Endothelial cell of umbilical vein (primary cell): ENCODE measurements around the gene ACP1. TPM values are rescaled to one million over a fixed set of nuclear protein-coding genes. Genes with fewer than 3 reads are reported as not detected.

Experiments
- BruUV-seq: library from RNA; stranded (reverse); fragments of 400-500 nt; replicated peaks from 2 replicates; lab custom pipeline; 2021; lab: Mats Ljungman, UMichigan
- CTCF ChIA-PET: fragments of 300-600, 350-600 bp; sonication (Branson Sonifier 250); formaldehyde crosslinking; loops from one replicate; lab custom pipeline; 2021; ENCODE audit warnings: antibody characterized with exemption, inconsistent platforms; lab: Charles Lee
- POLR2A ChIA-PET: fragments of 300-600, 350-600 bp; sonication (Branson Sonifier 250); formaldehyde crosslinking; loops from one replicate; lab custom pipeline; 2021; ENCODE audit warnings: antibody characterized with exemption, inconsistent platforms; lab: Charles Lee
- DNase-seq: peaks from one replicate; pipeline ENCODE4 v3.0.0-alpha.2; 2011; ENCODE audit warnings: low read depth, low spot score
- FAIRE-seq: peaks from 2 replicates; lab custom pipeline; 2011; peaks lifted over from hg19 to GRCh38; lab: Jason Lieb, UNC
- H2AFZ ChIP-seq: 2 replicates; pipeline ENCODE4 v1.6.0; 2012; ENCODE audit warnings: low read depth, low read length, control low read depth, inconsistent platforms
- H3K27ac ChIP-seq: 2 replicates; pipeline ENCODE4 v1.5.1; 2011; ENCODE audit warnings: low read depth, mild to moderate bottlenecking, control low read depth, low read length, moderate library complexity; ENCODE audit not compliant: insufficient read depth
- H3K27me3 ChIP-seq, 2 experiments: 2 replicates each; pipeline versions ENCODE4 v1.6.0 to v1.6.1; 2011; ENCODE audit warnings: low read length in 2 of 2, mixed read lengths in 1 of 2; ENCODE audit not compliant: control insufficient read depth in 2 of 2, insufficient read depth in 2 of 2
- H3K36me3 ChIP-seq, 2 experiments: 2 replicates in 1 of 2; 3 replicates in 1 of 2; pipeline ENCODE4 v1.5.1; 2011; ENCODE audit warnings: low read length in 2 of 2, mild to moderate bottlenecking in 1 of 2, moderate library complexity in 1 of 2; ENCODE audit not compliant: control insufficient read depth in 2 of 2, insufficient read depth in 2 of 2; ENCODE audit errors: extremely low read depth in 1 of 2
- H3K4me1 ChIP-seq: 3 replicates; pipeline ENCODE4 v1.5.1; 2011; ENCODE audit warnings: mild to moderate bottlenecking, low read length; ENCODE audit not compliant: control insufficient read depth, insufficient read depth; ENCODE audit errors: extremely low read depth
- H3K4me2 ChIP-seq: 2 replicates; pipeline ENCODE4 v1.6.1; 2011; ENCODE audit warnings: low read length, control low read depth, mixed read lengths; ENCODE audit not compliant: insufficient read depth
- H3K4me3 ChIP-seq, 3 experiments: fragments of 200-600 bp in 1 of 3; sonication (generic), shearing (Covaris generic) in 1 of 3; replicated peaks in 1 of 3; 2 replicates each; pipeline ENCODE4 v1.5.1; 2011 to 2016; ENCODE audit warnings: control low read depth in 3 of 3, low read length in 3 of 3, mild to moderate bottlenecking in 2 of 3, inconsistent platforms in 1 of 3, low read depth in 1 of 3, moderate library complexity in 1 of 3; ENCODE audit not compliant: insufficient read depth in 1 of 3
- H3K79me2 ChIP-seq: 2 replicates; pipeline ENCODE4 v1.6.0; 2012; ENCODE audit warnings: low read length, inconsistent platforms; ENCODE audit not compliant: control insufficient read depth, insufficient read depth
- H3K9ac ChIP-seq: replicated peaks from 2 replicates; pipeline ENCODE3; 2011; ENCODE audit warnings: low read length, control low read depth; ENCODE audit not compliant: insufficient read depth; ENCODE audit errors: extremely low read depth
- H3K9me1 ChIP-seq: replicated peaks from 3 replicates; pipeline ENCODE4 v1.6.0; 2011; ENCODE audit warnings: mild to moderate bottlenecking, low read length; ENCODE audit not compliant: control insufficient read depth, insufficient read depth; ENCODE audit errors: extremely low read depth
- H3K9me3 ChIP-seq: replicated peaks from 2 replicates; pipeline ENCODE4 v1.5.1; 2012; ENCODE audit warnings: low read length, inconsistent platforms; ENCODE audit not compliant: control insufficient read depth, insufficient read depth
- H4K20me1 ChIP-seq: replicated peaks from 2 replicates; pipeline ENCODE3; 2011; ENCODE audit warnings: mild to moderate bottlenecking, low read length; ENCODE audit not compliant: control insufficient read depth, insufficient read depth; ENCODE audit errors: extremely low read depth
- CTCF ChIP-seq, 2 donors: IDR thresholded peaks; 1 replicate in 1 of 2; 2 replicates in 1 of 2; pipeline ENCODE4 v1.5.1; 2011; ENCODE audit warnings: low read length in 2 of 2, mild to moderate bottlenecking in 2 of 2, moderate library complexity in 2 of 2, control low read depth in 1 of 2, inconsistent platforms in 1 of 2, low read depth in 1 of 2; ENCODE audit not compliant: insufficient read depth in 1 of 2; ENCODE audit errors: extremely low read depth in 1 of 2
- EZH2 ChIP-seq: IDR thresholded peaks from 2 replicates; pipeline ENCODE4 v1.6.1; 2012; ENCODE audit warnings: borderline replicate concordance, low read depth, mild to moderate bottlenecking, moderate library complexity, low read length, inconsistent platforms; ENCODE audit not compliant: severe bottlenecking
- FOS ChIP-seq: IDR thresholded peaks from 2 replicates; pipeline ENCODE4 v1.6.1; 2011; ENCODE audit warnings: mild to moderate bottlenecking, low read length, moderate library complexity, borderline replicate concordance; ENCODE audit not compliant: insufficient read depth
- GATA2 ChIP-seq: IDR thresholded peaks from 2 replicates; pipeline ENCODE4 v1.7.0; 2011; ENCODE audit warnings: low read depth, mild to moderate bottlenecking, moderate library complexity, mixed read lengths, low read length; ENCODE audit not compliant: insufficient read length, insufficient read depth
- JUN ChIP-seq: IDR thresholded peaks from 2 replicates; pipeline ENCODE4 v1.6.1; 2011; ENCODE audit warnings: borderline replicate concordance, low read depth; ENCODE audit not compliant: insufficient read length, insufficient read depth
- MAX ChIP-seq: IDR thresholded peaks from 2 replicates; pipeline ENCODE4 v1.6.1; 2011; ENCODE audit not compliant: insufficient read depth, insufficient read length
- MYC ChIP-seq: IDR thresholded peaks from one replicate; pipeline ENCODE4 v1.6.1; 2011; ENCODE audit warnings: mild to moderate bottlenecking, low read depth, low read length
- POLR2A ChIP-seq: IDR thresholded peaks from 2 replicates; pipeline ENCODE4 v1.6.1; 2012; ENCODE audit warnings: low read depth, mild to moderate bottlenecking, control low read depth, low read length
- POLR2AphosphoS5 ChIP-seq: IDR thresholded peaks from 2 replicates; pipeline ENCODE4 v1.6.1; 2012; ENCODE audit warnings: low read depth, mild to moderate bottlenecking, control low read depth, low read length, moderate library complexity; ENCODE audit not compliant: insufficient read depth
- dilution Hi-C: fragments of 300-500 bp; cut with MboI; formaldehyde crosslinking; loops from one replicate; pipeline ENCODE4 v1.15.0; 2019; ENCODE audit warnings: low sequenced_read_pairs; ENCODE audit not compliant: extremely low pct_ligation_motif_present
- intact Hi-C: fragments of 100-400 bp; cut with micrococcal nuclease; formaldehyde crosslinking; loops from one replicate; pipeline ENCODE4 v1.10.0; 2022
- polyA plus RNA-seq, 4 experiments: library from polyadenylated mRNA; depleted of rRNA in 3 of 4; stranded (reverse) in 3 of 4; unstranded in 1 of 4; fragments of >200 nt; gene quantifications; 2 replicates each; pipeline versions ENCODE4 v1.2.1 to v1.2.3, GENCODE V29; 2011 to 2012; ENCODE audit warnings: missing spikeins in 1 of 4
- total RNA-seq: library from RNA; stranded (reverse); gene quantifications from 2 replicates; pipeline ENCODE4 v1.2.3, GENCODE V29; 2021

The ACP1 gene
- total and polyA plus RNA-seq, 2 donors (not counting 3 experiments of a cell fraction or from before 2014, with no cell fraction given) = 63.4 to 80.2 TPM

- Histone ChIP-seq H3K36me3 (no peaks in the 10 kb centered on the region), H3K9me1 (no peaks in the 10 kb centered on the region), H3K4me1 (no peaks in the 10 kb centered on the region), H3K27ac (no peak overlapping the region), H3K27me3 (no peaks in the 10 kb centered on the region), H3K9ac (no peak overlapping the region), H3K9me3 (no peaks in the 10 kb centered on the region), H3K79me2 (no peaks in the 10 kb centered on the region), H4K20me1 (no peaks in the 10 kb centered on the region), H2AFZ (no peak overlapping the region), H3K4me2 (no peak overlapping the region), H3K4me3 (no peak overlapping the region)
- FAIRE-seq = no peak
- CTCF ChIA-PET = no interaction called here
- POLR2A ChIA-PET = no interaction called here
- dilution Hi-C loops = no loop called here
- TF ChIP-seq MYC (no peak), FOS (no peak), POLR2A (no peak), EZH2 (no peak), GATA2 (no peak), CTCF (IDR thresholded peaks at IDR 0.05; ENCODE audit: extremely low read depth in 1 of 2, insufficient read depth in 1 of 2, low read depth in 1 of 2, low read length in 2 of 2) (no peak), JUN (no peak), MAX (no peak), POLR2AphosphoS5 (no peak)
- no peak for DNase-seq
- intact Hi-C loops = no loop called here
- no TSS peak for BruUV-seq
Measured at GRCh38 chr2:305366-305765, 40.6 kb downstream of the ACP1 start.
